Measurements from ENCODE around the gene HOOK1.

DNA sequence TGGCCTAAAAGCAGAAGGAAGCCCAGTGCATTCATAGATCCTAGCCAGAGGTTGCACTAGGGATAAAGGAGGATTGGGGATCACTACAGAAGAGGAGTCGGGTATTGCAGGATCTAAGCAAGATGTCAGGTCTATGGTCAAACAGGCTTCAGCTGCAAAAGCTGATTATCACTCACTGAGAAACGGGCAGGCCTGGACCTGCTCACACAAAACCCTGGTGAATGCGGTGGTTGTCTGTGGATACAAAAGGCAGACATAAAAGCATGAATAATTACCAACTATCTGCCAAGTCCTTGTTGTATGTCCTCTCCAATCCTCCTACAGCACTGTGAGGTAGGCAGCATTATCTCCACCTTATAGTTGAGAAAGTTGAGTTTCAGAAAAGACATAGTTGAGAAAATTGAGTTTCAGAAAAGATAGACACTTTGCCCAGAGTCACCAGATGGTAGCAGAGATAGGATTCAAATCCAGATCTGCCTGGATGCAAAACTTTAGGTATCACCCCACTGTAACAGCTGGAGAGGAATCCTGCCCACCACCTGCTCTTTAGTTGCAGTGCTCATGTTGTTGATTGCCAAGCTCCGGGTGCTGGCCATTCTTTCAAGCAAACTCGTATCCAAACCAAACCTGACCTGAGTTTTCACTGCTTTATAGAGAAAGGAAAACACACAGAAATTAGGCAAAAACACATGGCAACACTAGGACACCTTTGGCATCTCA lies 49.6 kb upstream of the HOOK1 start:
- TF ChIP-seq, protein P1, sequence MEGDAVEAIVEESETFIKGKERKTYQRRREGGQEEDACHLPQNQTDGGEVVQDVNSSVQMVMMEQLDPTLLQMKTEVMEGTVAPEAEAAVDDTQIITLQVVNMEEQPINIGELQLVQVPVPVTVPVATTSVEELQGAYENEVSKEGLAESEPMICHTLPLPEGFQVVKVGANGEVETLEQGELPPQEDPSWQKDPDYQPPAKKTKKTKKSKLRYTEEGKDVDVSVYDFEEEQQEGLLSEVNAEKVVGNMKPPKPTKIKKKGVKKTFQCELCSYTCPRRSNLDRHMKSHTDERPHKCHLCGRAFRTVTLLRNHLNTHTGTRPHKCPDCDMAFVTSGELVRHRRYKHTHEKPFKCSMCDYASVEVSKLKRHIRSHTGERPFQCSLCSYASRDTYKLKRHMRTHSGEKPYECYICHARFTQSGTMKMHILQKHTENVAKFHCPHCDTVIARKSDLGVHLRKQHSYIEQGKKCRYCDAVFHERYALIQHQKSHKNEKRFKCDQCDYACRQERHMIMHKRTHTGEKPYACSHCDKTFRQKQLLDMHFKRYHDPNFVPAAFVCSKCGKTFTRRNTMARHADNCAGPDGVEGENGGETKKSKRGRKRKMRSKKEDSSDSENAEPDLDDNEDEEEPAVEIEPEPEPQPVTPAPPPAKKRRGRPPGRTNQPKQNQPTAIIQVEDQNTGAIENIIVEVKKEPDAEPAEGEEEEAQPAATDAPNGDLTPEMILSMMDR (IDR thresholded peaks at IDR 0.05) = no peak
- TF ChIP-seq ZFX (IDR thresholded peaks at IDR 0.05; ENCODE audit: borderline replicate concordance) = no peak
